Right lung (tissue), 5 donors: Measurements from ENCODE around the gene NEURL1. TPM values are rescaled to one million over a fixed set of nuclear protein-coding genes. Genes with fewer than 3 reads are reported as not detected.
"Not testable (repeated sequence)": the region's sequence is repeated elsewhere in the genome, so short reads cannot be mapped to it uniquely, and the experiment has no call there.

ENCODE experiments used
- DNase-seq, 2 donors: peaks; one replicate each; pipeline ENCODE4 v3.0.0-alpha.2; 2013
- polyA plus RNA-seq, 5 donors: library from polyadenylated mRNA; unstranded; fragments of 120-200 nt; gene quantifications; one replicate each; pipeline versions ENCODE4 v1.2.1 to v1.2.3, GENCODE V29; 2013; ENCODE audit warnings: inconsistent platforms in 1 of 5, low replicate concordance in 1 of 5; ENCODE audit not compliant: insufficient read length in 5 of 5, insufficient read depth in 1 of 5

The NEURL1 gene
- polyA plus RNA-seq, 5 donors, result 0.99 to 2.7 (median 1.3) TPM

DNA sequence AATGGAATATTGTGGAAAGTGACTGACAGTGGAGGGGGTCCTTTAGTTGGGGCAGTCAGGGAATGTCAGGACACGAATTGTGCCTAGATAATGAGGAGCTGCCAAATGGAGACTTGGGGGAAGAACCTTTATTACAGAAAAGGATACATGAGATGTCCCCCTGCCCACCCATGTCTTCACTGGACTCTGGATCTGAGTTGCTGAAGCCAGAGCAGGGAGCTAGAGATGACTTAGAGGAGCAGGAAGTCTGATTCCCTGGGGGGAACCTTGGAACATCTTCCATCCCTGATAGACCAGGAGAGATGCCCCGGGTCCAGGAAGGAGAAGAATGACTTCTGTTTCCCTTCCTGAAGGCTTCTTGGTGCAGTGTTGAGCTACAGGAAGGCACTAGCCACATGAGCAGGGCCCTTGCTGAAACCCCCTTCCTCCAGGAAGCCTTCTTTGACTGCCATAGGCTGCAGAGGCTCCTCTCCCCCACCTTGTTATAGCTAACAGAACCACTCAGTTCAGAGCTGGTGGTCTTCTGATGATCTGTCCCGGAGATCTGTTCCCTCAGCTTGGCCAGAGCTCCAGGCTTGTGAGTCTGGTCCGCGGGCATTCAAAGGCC is 747 bp upstream of the NEURL1 start:
- no peak for DNase-seq

DNA sequence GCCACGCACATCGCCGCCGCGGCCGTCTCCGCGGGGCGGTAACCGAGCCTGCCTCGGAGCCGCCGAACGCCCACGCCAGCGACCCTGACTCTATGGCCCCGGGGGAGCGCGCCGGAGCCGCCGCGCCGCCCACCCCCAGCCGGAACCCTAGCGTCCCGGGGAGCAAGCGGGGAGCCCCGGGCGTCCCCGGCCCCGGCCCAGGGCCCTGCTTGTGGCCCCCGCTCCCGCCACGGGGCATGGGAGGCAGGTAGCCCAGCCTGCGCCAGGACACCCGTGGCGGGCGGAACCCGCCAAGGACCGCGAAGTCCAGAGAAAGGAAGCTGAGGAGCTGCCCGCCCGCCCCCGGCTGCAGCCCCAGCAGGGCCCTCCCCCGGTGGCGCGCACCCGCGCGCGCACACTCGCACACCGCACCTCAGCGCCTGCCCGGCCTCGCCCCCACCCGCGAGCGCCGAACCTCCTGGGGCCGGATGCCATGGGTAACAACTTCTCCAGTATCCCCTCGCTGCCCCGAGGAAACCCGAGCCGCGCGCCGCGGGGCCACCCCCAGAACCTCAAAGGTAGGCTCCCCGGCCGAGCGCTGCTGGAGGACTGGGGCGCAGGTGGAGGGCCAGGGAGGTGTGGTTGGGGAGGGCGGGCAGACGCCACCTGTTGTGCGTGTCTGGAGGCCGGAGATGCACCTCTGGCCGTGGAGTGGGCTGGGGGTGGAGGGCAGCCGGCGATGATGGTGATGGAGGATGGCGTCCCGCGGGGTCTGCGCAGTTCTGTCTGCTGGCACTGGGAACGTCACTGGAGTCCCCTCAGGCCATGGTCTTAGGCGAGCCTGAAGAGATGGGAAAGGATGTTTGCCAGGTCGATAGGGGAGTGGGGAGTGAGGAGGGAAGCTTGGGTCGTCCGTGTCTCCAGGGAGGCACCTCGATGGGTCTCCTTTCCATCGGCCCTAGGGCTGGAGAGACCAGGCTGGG is 692 bp downstream of the NEURL1 start:
- DNase-seq, result no peak

DNA sequence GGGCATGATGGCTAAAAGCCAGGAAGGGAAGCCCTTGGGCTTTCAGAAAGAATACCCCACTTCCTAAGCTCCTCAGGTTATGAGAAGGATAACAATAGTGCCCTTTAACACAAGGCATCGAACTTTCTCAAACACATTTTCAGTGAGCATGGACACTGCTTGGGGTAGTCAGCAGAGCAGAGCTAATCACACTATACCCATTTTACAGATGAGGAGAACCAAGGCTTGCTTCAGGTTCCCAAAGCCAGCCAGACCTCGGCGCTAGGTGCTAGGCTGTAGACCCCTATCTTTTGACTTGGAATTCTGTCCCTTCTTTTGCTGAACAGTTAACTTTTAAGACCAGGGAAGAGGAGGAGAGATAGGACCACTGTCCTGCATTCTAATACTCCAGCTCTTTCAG is 1.8 kb downstream of the NEURL1 start:
- DNase-seq, result no peak

DNA sequence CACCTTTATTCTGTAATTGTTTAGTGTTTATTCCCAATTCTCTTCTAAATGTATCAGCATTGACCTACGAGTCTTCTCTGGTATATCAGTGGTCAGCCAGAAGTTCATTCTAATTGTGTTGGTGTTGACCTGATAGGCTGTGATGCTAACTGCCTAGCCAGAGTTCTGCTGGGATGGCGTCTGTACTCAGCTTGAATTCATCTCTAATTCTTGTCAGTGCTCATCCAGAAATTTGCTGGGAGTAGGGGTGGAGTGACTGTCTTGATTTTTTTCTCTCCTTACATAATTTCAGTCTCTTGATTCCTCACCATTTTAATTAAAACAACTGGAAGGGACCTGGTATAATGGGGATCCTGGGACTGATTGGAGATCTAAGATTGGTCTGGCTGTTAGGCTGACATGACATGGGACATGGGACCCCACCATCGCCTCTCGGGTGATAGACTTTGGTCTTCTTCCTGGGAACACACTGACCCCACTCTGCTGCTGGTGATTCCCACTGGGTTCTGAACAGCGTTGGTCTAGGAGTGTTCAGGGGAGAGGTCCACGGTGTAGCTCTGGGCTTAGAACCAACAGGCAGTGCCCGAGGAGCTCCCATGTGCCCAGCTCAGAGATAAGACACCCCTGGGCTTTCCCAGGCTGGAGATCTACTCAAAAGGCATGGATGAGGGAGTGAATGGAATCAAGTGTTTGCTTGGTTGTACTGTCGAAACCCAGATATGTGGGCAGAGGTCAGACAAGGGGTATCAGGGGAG is 3.8 kb downstream of the NEURL1 start:
- no peak for DNase-seq

DNA sequence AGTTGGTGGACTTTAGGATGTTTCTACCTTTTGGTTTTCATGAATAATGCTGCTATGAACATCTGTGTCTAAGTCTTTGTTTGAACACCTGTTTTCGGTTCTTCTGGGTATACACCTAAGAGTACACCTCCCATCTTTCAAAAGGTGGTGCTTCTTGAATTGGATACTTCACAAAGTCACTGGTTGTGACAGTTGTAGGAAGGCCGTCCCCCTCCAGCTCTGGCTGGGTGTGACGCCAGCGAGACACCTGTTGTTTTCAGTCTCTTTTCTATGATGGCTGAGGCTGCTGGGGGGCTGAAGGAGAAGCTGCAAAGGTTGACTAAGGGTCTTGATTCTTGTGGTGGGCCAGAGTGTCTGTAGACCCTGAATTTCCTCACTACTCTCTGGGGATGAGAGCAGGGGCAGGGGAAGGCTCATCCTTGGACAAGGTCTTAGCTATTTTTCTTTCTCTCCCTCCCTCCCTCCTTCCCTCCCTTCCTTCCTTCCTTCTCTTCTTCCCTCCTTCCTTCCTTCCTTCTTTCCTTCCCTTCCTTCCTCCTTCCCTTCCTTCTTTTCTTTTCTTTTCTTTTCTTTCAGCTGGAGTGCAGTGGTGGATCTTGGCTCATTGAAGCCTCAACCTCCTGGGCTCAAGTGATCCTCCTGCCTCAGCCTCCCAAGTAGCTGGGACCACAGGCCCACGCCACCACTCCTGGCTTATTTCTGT is 5.6 kb downstream of the NEURL1 start:
- no peak for DNase-seq

DNA sequence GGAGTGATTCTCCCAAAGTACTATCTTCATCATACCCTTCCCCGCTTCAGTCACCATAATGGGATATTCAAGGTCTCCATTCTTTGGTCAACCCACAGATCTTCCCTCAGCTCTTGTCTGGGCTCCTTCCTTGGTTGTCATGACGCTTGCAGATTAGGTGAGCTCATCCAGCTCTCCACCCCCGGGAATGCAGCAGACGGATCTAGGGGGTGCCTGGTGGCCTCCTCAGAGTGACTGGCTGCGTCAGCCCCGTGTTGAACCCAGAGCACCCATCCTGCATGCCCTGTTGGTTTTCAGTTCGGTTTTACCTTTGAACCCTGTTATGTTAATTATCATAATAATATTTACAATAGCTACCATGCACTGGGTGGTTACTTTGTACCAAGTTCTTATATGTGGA is 6.4 kb downstream of the NEURL1 start:
- DNase-seq, result no peak

DNA sequence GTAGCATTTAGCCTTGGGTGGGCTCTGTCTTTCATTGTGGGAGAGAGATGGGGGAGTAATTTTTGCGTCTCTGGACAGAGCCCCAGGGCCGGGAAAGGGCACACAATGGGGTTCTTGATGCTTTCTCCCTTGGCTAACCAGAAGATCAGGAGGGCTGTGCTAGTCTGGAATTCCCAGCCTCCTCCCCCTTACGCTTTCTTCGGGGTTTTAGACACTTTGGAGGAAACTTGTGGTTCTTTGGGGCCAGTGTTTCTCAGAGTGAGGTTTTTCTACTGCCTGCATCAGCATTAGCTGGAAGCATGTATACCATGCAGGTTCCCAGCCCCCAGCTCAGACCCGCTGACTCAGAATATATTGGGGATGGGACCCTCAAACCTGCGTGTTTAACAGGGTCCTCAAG is 7.0 kb downstream of the NEURL1 start:
- no peak for DNase-seq

DNA sequence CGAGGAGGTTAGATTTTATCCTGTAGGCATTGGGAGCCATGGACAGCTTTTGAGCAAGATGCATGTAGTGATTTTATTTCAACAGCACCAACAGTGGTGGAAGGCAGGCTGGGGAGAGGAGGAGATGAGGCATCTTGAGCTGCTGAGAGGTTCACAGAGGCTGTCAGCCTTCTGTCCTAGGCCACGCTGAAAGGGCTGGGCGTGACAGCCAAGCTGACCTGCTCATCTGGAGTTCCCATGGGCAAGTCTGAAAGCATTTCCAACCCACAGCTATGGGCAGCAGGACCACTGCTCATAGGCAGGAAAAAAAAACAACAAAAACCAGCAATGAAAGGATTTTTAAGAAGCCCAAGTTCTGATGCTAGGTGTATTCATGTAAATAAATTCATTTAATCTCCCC is 7.7 kb downstream of the NEURL1 start:
- DNase-seq, result no peak

DNA sequence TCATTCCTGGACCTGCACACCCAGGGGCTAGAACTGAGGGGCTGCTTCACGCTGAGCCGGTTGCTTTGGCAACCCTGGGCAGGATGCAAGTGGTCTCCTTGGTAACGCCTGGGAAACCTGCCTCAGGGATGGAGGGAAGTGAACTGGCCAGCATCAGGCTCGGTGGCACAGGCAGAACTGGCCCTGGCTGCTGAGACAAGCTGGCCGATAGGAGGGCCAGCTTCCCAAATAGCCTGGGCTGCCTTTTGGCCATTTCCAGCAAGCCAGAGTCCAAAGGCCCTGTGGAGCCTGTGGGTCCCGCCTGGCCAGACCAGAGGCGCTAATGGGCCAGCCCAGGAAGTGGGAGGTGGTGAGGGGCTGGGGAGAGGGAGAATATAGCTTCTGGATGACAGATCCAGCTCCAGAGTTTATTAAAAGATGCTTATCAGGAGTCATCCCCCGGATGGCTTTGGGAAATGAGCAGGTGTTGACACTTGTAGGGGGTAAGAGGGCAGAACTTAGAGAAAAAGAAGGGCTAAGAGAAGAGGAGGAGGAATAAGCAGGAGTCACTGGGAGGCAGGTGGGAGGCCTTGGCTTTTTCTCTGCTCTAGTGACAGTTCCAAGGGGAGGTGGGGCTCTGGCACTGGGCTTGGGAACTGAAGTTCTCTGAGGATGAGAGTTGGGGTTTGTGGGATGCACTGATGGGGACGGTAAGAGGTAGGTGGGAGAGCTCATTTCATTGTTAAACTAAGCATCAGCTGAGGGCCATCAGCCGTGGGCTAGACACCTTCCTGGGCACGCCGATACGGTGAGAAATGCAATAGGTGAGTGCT is 9.6 kb downstream of the NEURL1 start:
- no peak for DNase-seq

DNA sequence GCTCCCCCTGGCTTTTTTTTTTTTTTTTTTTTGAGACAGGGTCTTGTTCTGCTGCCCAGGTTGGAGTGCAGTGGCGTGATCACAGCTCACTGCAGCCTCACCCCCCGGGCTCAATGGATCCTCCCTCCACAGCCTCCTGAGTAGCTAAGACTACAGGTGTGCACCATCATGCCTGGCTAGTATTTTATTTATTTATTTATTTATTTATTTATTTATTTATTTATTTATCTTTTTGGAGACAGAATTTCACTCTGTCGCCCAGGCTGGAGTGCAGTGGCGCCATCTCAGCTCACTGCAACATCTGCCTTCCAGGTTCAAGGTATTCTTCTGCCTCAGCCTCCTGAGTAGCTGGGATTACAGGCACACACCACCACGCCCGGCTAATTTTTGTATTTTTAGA is 10.3 kb downstream of the NEURL1 start:
- DNase-seq, result not testable (repeated sequence)

DNA sequence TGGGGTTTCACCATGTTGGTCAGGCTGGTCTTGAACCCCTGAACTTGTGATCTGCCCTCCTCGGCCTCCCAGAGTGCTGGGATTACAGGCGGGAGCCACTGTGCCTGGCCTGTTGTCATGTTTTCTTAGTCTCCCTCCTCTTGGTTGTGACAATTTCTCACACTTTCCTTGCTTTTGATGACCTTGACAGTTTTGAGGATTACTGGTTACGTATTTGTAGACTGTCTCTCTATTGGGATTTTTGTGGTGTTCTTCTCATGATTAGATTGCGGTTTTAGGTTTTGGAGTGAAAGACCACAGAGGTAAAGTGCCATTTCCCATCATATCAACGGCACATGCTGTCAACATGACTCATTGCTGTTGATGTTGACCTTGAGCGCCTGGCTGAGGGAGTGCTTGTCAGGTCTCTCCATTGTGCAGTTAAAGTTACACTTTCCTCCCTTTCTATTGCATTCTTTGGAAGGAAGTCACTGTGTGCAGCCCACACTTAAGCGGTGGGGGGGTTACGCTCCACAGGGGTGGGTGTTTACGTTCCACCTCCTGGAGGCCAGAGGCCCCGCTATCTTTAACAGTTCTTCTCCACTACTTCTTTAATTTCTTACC is 10.8 kb downstream of the NEURL1 start:
- no peak for DNase-seq

DNA sequence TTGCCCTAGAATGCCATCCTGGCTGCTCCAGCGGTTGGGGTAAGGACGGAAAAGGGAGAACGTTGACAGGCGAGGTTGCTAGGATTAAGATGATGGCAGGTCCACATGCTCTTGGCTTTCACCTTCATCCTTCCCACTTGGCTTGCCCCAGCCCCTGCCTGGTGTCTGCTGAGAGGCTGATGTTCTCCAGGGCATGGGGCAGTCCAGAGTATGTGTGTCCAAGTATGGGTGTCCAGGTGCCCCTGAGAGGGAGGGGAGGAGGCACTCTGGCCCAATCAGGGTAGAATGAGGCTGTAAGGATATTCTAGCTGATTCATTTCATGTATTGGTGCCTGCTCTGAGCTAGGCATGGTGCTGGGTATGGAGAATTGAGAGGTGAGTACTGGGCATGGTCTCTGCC is 12.6 kb downstream of the NEURL1 start:
- no peak for DNase-seq

DNA sequence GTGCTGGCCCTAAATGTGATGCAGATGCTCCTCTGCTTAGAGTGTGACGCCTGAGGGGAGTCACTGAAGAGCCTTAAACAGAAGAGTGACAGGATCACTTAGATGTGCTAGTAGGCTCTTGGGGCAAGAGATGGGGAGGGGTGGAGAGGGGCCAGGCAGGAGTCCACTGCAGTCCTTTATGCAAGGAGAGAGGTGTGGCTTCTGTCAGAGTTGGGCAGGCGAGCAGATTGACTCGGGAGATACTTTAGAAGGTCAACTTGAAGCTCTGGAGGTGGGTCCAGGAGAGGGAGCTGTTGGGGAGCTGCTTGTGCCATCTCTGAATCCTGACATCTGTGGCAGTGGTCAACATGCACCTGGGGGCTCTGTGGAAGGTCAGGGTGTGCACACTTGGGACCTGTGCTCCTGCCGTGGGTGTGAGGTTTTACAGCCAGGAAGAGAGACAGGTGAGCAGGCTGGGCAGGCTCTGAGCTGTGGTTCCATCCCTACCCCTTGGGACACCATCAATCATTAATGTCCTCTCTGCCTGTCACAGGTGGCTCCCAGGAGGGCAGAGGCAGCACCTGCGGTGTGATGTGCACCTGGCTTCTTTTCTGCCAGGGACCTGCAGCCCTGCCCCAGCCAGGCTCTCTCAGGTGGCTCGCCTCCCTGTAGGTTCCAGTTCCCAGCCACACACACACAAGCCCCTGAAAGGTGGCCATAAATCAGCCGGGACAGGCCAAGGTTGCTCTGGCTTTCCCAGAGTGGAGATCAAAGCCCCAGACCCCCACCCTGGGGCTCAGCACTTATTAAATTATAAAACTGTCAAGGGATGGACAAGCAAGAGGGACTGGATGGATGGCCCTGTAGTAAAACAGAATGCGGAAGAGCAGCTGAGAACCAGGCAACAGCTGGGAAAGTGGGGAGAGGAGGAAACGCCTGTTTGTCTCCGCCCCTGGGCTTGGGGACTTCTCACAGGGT is 14.0 kb downstream of the NEURL1 start:
- no peak for DNase-seq

DNA sequence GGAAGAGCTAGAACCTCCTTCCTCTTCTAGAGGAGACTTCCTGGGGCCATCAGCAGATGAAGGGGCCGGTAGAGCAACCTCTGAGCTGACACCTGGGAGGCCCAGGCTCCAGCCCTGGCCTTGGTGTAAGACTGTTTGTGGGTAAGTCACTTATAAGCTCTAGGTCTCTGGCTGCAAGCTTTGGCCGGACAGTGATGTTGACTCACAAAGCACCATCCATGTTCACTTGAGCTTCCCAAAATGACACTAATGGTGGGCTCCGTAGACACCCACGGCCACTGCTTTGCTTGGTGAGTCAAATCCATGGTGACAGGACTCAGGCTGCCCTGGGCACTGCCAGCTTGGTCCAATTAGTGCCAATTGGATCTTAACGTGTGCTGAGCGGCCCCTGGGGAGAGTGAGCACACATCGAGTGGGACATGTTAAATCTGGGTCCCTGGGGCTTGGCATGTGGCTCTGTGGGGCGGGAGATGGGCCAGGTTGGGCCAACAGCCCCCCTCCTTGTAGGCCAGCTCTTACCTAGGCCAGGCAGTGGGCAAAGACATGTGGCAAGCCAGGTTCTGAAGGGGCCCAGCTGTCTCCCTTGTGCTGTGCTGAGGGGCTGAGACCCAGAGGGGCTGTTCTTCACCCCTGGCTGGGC is 16.7 kb downstream of the NEURL1 start:
- DNase-seq, result no peak

DNA sequence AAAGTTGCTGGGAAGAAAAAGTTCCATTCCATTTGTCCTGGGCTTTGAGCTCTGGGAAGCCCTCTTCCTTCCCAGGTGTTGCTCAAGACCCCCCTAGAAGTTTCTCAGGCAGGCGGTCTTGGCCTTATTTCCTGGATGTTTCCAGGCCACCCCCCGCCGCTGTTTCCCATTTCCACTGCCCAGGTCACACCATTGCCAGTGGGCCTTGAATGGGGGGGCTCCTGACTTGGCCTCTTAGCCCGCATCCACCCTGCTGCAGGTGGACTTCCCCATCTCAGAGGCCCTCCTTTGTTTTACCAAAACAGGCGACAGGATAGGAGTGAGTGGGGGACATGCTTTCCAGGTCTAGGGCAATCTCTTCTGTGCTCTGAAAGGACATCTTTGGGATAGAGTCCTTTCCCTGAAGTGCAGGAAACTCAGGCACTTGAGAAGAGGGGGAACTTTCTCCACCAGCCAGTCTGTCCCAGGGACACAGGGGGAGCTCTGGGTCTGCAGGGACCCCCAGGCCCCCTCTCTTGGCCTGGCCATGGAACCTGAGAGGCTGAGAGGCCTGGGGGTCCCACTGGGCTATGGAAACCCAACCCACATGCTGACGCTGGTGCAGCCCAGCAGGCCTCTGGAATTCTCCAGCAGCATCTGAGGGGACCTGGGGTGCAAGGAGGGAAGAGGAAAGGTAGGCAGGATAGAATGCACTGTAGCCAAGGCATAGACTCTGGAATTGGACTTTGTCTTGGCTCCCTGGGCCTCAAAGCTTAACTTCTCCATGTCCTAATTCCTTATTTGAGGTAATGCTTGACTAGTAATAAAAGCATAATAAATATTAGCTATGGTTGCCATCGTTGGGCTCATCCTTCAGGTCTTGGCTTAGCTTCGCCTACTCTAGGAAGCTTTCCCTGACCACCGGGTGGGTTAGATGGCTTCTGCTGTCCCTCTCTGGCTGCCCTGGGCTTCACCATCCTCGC is 17.6 kb downstream of the NEURL1 start:
- DNase-seq, result no peak

DNA sequence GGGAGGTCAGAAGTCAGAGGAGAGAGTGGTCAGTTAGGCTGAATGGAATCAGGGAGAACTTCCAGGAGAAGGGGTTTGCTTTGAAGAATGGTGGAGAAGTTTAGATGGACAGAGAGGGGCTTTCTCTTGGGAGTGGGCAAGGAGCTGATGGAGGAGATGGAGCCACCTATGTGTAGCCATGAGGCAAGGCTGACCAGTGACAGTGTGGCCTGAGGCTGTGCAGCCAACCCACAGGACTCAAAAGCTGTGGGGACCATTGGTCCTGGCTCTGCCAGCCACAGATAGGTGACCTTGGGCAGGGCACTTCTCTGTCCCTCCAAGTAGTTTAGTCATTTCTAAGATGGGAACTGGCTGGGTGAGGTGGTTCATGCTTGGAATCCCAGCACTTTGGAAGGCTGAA is 18.7 kb downstream of the NEURL1 start:
- no peak for DNase-seq

DNA sequence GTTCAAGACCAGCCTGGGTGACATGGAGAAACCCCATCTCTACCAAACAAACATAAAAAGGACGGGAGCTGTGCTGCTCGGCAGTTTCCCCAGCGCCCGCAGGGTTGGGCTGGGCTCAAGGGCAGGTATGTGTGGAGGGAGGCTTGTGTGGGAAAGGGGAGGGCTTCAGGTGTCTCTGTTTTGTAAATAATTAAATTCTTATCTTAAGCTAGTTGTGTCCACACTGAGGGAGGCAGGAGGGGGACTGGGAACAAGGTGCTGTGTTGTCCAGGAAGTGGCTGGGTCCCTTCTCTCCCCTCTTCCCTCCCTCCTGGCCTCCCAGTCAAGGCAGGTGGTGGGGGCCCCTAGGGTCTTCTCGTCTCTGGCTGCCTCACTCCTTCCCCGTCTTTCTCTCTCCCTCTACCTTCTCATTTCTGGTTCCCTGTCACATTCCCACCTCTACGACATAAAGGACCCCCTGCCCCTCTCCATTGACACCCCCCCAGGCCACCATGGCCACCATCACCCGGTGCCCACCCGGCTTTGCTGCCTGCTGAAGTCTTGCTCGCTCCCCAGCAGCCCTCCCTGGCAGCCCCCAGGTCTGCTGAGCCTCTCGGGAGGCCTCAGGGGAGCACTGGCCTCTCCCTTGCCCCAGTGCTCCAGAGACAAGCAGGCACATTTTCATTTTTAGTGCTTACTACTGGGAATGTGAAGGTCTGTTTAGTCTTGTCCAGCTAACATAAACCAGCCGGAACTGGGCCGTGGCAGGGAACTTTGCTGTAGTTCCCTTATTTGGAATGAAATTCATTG is 19.3 kb downstream of the NEURL1 start:
- DNase-seq, result no peak
